DMS53 (cell line): ENCODE measurements around the gene COL18A1.
"Not testable (repeated sequence)": the region's sequence is repeated elsewhere in the genome, so short reads cannot be mapped to it uniquely, and the experiment has no call there.

ENCODE experiments used
- DNase-seq: peaks from one replicate; lab custom pipeline; 2025; lab: John Stamatoyannopoulos, UW

The COL18A1 gene

GRCh38 chr21:45522986-45523385 is 118.0 kb downstream of the COL18A1 start:
- DNase-seq, result no peak

- no peak for DNase-seq
These were observed 118.6 kb downstream of the COL18A1 start for GRCh38 chr21:45523411-45524101.

GRCh38 chr21:45524756-45525152 is 119.8 kb downstream of the COL18A1 start:
- DNase-seq, result no peak

- DNase-seq, result peak; percentile 31
These were observed 120.4 kb downstream of the COL18A1 start for GRCh38 chr21:45525153-45525909.

GRCh38 chr21:45525910-45526306 is 120.9 kb downstream of the COL18A1 start:
- no peak for DNase-seq

GRCh38 chr21:45527151-45527999 is 122.4 kb downstream of the COL18A1 start:
- peak; percentile 30 for DNase-seq

- DNase-seq, result no peak
These were observed 123.2 kb downstream of the COL18A1 start for GRCh38 chr21:45528028-45528705.

GRCh38 chr21:45528981-45529784 is 124.2 kb downstream of the COL18A1 start:
- DNase-seq, result no peak

- DNase-seq, result no peak
These were observed 124.9 kb downstream of the COL18A1 start for GRCh38 chr21:45529785-45530422.

GRCh38 chr21:45530423-45531113 is 125.6 kb downstream of the COL18A1 start:
- no peak for DNase-seq

- not testable (repeated sequence) for DNase-seq
These were observed 126.1 kb downstream of the COL18A1 start for GRCh38 chr21:45531114-45531392.

- no peak for DNase-seq
These were observed 126.6 kb downstream of the COL18A1 start for GRCh38 chr21:45531393-45532215.

- no peak for DNase-seq
These were observed 127.9 kb downstream of the COL18A1 start for GRCh38 chr21:45532826-45533360.

GRCh38 chr21:45533361-45533845 is 128.4 kb downstream of the COL18A1 start:
- no peak for DNase-seq

- DNase-seq, result no peak
These were observed 129.1 kb downstream of the COL18A1 start for GRCh38 chr21:45533846-45534635.

- DNase-seq, result no peak
These were observed 129.8 kb downstream of the COL18A1 start for GRCh38 chr21:45534636-45535331.

GRCh38 chr21:45535341-45536081 is 130.5 kb downstream of the COL18A1 start:
- no peak for DNase-seq
